Measurements from ENCODE around the gene GNAQ. TPM values are rescaled to one million over a fixed set of nuclear protein-coding genes. Genes with fewer than 3 reads are reported as not detected.

GNAQ gene
- total and polyA plus RNA-seq, 4 donors, result 6.8 to 19.6 (median 12.6) TPM

DNA sequence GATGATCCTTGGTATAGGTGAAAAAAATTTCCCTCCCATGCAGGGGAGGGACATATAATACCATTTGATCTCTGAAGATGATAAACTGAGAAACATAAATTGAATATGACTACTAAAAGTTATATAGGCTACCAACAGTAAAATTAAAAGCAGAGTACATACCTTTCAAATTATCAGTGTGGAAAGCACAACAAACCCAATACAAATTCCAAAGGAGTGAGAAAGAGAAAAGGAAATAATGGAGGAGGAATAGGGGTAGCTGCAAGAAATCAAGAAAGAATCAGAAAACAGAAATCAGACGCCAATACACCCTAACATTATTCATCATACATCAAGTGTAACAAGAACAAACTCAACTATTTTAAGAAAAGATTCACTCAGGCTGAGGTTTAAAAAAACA lies 17.7 kb downstream of the GNAQ start:
- Histone ChIP-seq H3K9me3 (ENCODE audit: control insufficient read depth in 4 of 4, low read length in 3 of 4) (no peaks in the 10 kb centered on the region), H3K4me3 (ENCODE audit: low read depth in 1 of 3, low read length in 3 of 3) (no peak overlapping the region), H3K27ac (ENCODE audit: low read depth in 1 of 2, low read length in 2 of 2) (no peak overlapping the region), H3K4me1 (ENCODE audit: control insufficient read depth in 4 of 4, insufficient read depth in 4 of 4, low read length in 3 of 4) (peaks cover 13 to 32% (median 23%) of the 10 kb centered on the region in 4 donors), H3K9ac (ENCODE audit: low read depth in 1 of 2, low read length in 2 of 2) (no peak overlapping the region), H3K36me3 (ENCODE audit: control insufficient read depth in 4 of 4, insufficient read depth in 3 of 4, low read depth in 1 of 4, low read length in 3 of 4) (no peaks in the 10 kb centered on the region), H3K27me3 (ENCODE audit: control insufficient read depth in 4 of 4, insufficient read depth in 4 of 4, low read length in 3 of 4) (no peaks in the 10 kb centered on the region)
- TF ChIP-seq FOXA2 (IDR thresholded peaks at IDR 0.05), result no peak
- TF ChIP-seq, protein P1, sequence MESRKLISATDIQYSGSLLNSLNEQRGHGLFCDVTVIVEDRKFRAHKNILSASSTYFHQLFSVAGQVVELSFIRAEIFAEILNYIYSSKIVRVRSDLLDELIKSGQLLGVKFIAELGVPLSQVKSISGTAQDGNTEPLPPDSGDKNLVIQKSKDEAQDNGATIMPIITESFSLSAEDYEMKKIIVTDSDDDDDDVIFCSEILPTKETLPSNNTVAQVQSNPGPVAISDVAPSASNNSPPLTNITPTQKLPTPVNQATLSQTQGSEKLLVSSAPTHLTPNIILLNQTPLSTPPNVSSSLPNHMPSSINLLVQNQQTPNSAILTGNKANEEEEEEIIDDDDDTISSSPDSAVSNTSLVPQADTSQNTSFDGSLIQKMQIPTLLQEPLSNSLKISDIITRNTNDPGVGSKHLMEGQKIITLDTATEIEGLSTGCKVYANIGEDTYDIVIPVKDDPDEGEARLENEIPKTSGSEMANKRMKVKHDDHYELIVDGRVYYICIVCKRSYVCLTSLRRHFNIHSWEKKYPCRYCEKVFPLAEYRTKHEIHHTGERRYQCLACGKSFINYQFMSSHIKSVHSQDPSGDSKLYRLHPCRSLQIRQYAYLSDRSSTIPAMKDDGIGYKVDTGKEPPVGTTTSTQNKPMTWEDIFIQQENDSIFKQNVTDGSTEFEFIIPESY (IDR thresholded peaks at IDR 0.05), result no peak
- no peak for TF ChIP-seq TAF1 (conservative IDR thresholded peaks at IDR 0.05)
- TF ChIP-seq, protein P2, sequence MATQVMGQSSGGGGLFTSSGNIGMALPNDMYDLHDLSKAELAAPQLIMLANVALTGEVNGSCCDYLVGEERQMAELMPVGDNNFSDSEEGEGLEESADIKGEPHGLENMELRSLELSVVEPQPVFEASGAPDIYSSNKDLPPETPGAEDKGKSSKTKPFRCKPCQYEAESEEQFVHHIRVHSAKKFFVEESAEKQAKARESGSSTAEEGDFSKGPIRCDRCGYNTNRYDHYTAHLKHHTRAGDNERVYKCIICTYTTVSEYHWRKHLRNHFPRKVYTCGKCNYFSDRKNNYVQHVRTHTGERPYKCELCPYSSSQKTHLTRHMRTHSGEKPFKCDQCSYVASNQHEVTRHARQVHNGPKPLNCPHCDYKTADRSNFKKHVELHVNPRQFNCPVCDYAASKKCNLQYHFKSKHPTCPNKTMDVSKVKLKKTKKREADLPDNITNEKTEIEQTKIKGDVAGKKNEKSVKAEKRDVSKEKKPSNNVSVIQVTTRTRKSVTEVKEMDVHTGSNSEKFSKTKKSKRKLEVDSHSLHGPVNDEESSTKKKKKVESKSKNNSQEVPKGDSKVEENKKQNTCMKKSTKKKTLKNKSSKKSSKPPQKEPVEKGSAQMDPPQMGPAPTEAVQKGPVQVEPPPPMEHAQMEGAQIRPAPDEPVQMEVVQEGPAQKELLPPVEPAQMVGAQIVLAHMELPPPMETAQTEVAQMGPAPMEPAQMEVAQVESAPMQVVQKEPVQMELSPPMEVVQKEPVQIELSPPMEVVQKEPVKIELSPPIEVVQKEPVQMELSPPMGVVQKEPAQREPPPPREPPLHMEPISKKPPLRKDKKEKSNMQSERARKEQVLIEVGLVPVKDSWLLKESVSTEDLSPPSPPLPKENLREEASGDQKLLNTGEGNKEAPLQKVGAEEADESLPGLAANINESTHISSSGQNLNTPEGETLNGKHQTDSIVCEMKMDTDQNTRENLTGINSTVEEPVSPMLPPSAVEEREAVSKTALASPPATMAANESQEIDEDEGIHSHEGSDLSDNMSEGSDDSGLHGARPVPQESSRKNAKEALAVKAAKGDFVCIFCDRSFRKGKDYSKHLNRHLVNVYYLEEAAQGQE (IDR thresholded peaks at IDR 0.05), result no peak
- no peak for TF ChIP-seq GABPA (IDR thresholded peaks at IDR 0.05 in 1 of 2, conservative IDR thresholded peaks at IDR 0.05 in 1 of 2)
- TF ChIP-seq, protein P3, sequence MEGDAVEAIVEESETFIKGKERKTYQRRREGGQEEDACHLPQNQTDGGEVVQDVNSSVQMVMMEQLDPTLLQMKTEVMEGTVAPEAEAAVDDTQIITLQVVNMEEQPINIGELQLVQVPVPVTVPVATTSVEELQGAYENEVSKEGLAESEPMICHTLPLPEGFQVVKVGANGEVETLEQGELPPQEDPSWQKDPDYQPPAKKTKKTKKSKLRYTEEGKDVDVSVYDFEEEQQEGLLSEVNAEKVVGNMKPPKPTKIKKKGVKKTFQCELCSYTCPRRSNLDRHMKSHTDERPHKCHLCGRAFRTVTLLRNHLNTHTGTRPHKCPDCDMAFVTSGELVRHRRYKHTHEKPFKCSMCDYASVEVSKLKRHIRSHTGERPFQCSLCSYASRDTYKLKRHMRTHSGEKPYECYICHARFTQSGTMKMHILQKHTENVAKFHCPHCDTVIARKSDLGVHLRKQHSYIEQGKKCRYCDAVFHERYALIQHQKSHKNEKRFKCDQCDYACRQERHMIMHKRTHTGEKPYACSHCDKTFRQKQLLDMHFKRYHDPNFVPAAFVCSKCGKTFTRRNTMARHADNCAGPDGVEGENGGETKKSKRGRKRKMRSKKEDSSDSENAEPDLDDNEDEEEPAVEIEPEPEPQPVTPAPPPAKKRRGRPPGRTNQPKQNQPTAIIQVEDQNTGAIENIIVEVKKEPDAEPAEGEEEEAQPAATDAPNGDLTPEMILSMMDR (IDR thresholded peaks at IDR 0.05; ENCODE audit: low read depth, low read length, missing input control), result no peak
- TF ChIP-seq SP1 (IDR thresholded peaks at IDR 0.05), result no peak
- TF ChIP-seq HNF4A (conservative IDR thresholded peaks at IDR 0.05), result no peak
- no peak for TF ChIP-seq JUND (IDR thresholded peaks at IDR 0.05)
- no peak for TF ChIP-seq YY1 (IDR thresholded peaks at IDR 0.05)
- TF ChIP-seq RAD21 (IDR thresholded peaks at IDR 0.05), result no peak
- no peak for TF ChIP-seq EGR1 (IDR thresholded peaks at IDR 0.05; ENCODE audit: low read depth in 2 of 2)
- TF ChIP-seq, protein P4, sequence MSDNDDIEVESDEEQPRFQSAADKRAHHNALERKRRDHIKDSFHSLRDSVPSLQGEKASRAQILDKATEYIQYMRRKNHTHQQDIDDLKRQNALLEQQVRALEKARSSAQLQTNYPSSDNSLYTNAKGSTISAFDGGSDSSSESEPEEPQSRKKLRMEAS (IDR thresholded peaks at IDR 0.05), result no peak
- TF ChIP-seq NR2F2 (IDR thresholded peaks at IDR 0.05), result no peak
- TF ChIP-seq RXRA (IDR thresholded peaks at IDR 0.05), result no peak
- TF ChIP-seq HNF4G (IDR thresholded peaks at IDR 0.05), result no peak
- DNase-seq (ENCODE audit: low spot score), result no peak
- WGBS, result 95% methylated on average over 1 of the region's 1 CpG

DNA sequence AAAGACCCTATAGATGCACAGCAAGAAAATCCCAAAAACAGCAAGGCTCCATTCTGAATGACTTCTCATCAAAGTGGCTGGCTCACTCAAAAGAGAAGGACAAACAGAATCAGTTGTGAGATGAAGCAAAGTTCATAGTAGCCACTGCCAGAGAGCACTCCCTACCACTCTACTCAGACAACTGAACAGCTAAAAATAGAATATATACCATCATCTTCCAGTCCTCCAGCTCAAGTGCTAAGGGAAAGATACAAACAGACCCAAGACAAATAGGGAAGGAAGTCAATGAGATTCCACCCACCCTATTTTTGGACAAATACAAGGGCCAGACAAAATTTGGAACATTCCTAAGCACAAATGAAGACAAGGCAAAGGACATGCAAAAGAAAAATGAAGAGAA lies 20.6 kb downstream of the GNAQ start:
- Histone ChIP-seq H3K4me3 (ENCODE audit: low read depth in 1 of 3, low read length in 3 of 3) (no peak overlapping the region), H3K36me3 (ENCODE audit: control insufficient read depth in 4 of 4, insufficient read depth in 3 of 4, low read depth in 1 of 4, low read length in 3 of 4) (no peaks in the 10 kb centered on the region), H3K4me1 (ENCODE audit: control insufficient read depth in 4 of 4, insufficient read depth in 4 of 4, low read length in 3 of 4) (peaks cover 11 to 49% (median 37%) of the 10 kb centered on the region in 4 donors), H3K27ac (ENCODE audit: low read depth in 1 of 2, low read length in 2 of 2) (no peak overlapping the region), H3K9ac (ENCODE audit: low read depth in 1 of 2, low read length in 2 of 2) (no peak overlapping the region), H3K27me3 (ENCODE audit: control insufficient read depth in 4 of 4, insufficient read depth in 4 of 4, low read length in 3 of 4) (no peaks in the 10 kb centered on the region), H3K9me3 (ENCODE audit: control insufficient read depth in 4 of 4, low read length in 3 of 4) (no peaks in the 10 kb centered on the region)
- DNase-seq (ENCODE audit: low spot score), result no peak
- TF ChIP-seq, protein P3 (IDR thresholded peaks at IDR 0.05; ENCODE audit: low read depth, low read length, missing input control), result no peak
- TF ChIP-seq RXRA (IDR thresholded peaks at IDR 0.05) (peak in 1 of 2 donors; percentile 23), SP1 (IDR thresholded peaks at IDR 0.05) (peak; percentile 15), RAD21 (IDR thresholded peaks at IDR 0.05) (peak in 1 of 2 donors; percentile 6), HNF4A (conservative IDR thresholded peaks at IDR 0.05) (peak; percentile 49 to 70), NR2F2 (IDR thresholded peaks at IDR 0.05) (no peak), GABPA (IDR thresholded peaks at IDR 0.05 in 1 of 2, conservative IDR thresholded peaks at IDR 0.05 in 1 of 2) (no peak), EGR1 (IDR thresholded peaks at IDR 0.05; ENCODE audit: low read depth in 2 of 2) (no peak), YY1 (IDR thresholded peaks at IDR 0.05) (no peak)
